IMR-90 (cell line): ENCODE data around the gene NHEJ1. TPM values are rescaled to one million over a fixed set of nuclear protein-coding genes. Genes with fewer than 3 reads are reported as not detected.

Experiments used
- ATAC-seq: fragments of 200-7000 bp; cut with Tn5 transposase; 2 replicates; pipeline ENCODE4 v1.9.1; 2020; ENCODE audit warnings: low read depth, mild to moderate bottlenecking, moderate library complexity
- BruUV-seq: library from RNA; stranded (reverse); fragments of 400-500 nt; replicated peaks from 2 replicates; lab custom pipeline; 2021; lab: Mats Ljungman, UMichigan
- CTCF ChIA-PET: fragments of 300-600 bp; formaldehyde crosslinking; extraction: SDS; loops from one replicate; lab custom pipeline; 2021; ENCODE audit warnings: antibody characterized with exemption; lab: Yijun Ruan, JAX
- POLR2A ChIA-PET: fragments of 300-600 bp; sonication (Branson Sonifier 250); formaldehyde crosslinking; loops from one replicate; lab custom pipeline; 2022; ENCODE audit warnings: antibody characterized with exemption; ENCODE audit not compliant: unreplicated experiment; lab: Charles Lee
- DNase-seq: peaks from one replicate; pipeline ENCODE4 v3.0.0; 2013
- H2AFZ ChIP-seq: replicated peaks from 2 replicates; pipeline ENCODE3; 2013; ENCODE audit warnings: low read length, mild to moderate bottlenecking; ENCODE audit not compliant: poor library complexity
- H2AK5ac ChIP-seq: 2 replicates; pipeline ENCODE4 v1.6.1; 2013; ENCODE audit warnings: low read depth, low read length, inconsistent platforms
- H2AK9ac ChIP-seq: replicated peaks from 2 replicates; pipeline ENCODE3; 2013; ENCODE audit warnings: mild to moderate bottlenecking, low read depth, low read length, moderate library complexity; ENCODE audit not compliant: poor library complexity
- H2BK120ac ChIP-seq: 2 replicates; pipeline ENCODE4 v1.6.1; 2013; ENCODE audit warnings: low read depth, low read length, inconsistent platforms
- H2BK15ac ChIP-seq: 3 replicates; pipeline ENCODE4 v1.6.1; 2013; ENCODE audit warnings: low read depth, low read length, inconsistent platforms
- H2BK20ac ChIP-seq: 2 replicates; pipeline ENCODE4 v1.6.1; 2013; ENCODE audit warnings: low read depth, mild to moderate bottlenecking, inconsistent platforms, low read length, moderate library complexity
- H2BK5ac ChIP-seq: 2 replicates; pipeline ENCODE4 v1.6.1; 2013; ENCODE audit warnings: mild to moderate bottlenecking, low read depth, low read length, inconsistent platforms; ENCODE audit not compliant: poor library complexity, severe bottlenecking
- H3K14ac ChIP-seq: replicated peaks from 2 replicates; pipeline ENCODE4 v1.6.1; 2013; ENCODE audit warnings: low read depth, low read length, inconsistent platforms
- H3K18ac ChIP-seq: 2 replicates; pipeline ENCODE4 v1.6.1; 2013; ENCODE audit warnings: low read depth, low read length, control low read depth
- H3K23ac ChIP-seq: 2 replicates; pipeline ENCODE4 v1.6.1; 2013; ENCODE audit warnings: low read depth, low read length, inconsistent platforms
- H3K27ac ChIP-seq: 2 replicates; pipeline ENCODE4 v1.5.1; 2013; ENCODE audit warnings: mild to moderate bottlenecking, control low read depth, low read length; ENCODE audit not compliant: insufficient read depth
- H3K27me3 ChIP-seq: 2 replicates; pipeline ENCODE4 v1.6.1; 2013; ENCODE audit warnings: low read length; ENCODE audit not compliant: control insufficient read depth, insufficient read depth
- H3K36me3 ChIP-seq: 2 replicates; pipeline ENCODE4 v1.6.1; 2013; ENCODE audit warnings: low read length, mixed read lengths; ENCODE audit not compliant: control insufficient read depth, insufficient read depth
- H3K4ac ChIP-seq: 2 replicates; pipeline ENCODE4 v1.6.1; 2013; ENCODE audit warnings: low read depth, low read length, inconsistent platforms
- H3K4me1 ChIP-seq: 2 replicates; pipeline ENCODE4 v1.6.1; 2013; ENCODE audit warnings: low read length, mixed read lengths; ENCODE audit not compliant: control insufficient read depth, insufficient read depth
- H3K4me2 ChIP-seq: 2 replicates; pipeline ENCODE4 v1.6.1; 2013; ENCODE audit warnings: low read depth, mild to moderate bottlenecking, control low read depth, low read length, moderate library complexity
- H3K4me3 ChIP-seq: 2 replicates; pipeline ENCODE4 v1.5.1; 2013; ENCODE audit warnings: low read depth, mild to moderate bottlenecking, control low read depth, low read length, moderate library complexity; ENCODE audit not compliant: insufficient read depth
- H3K56ac ChIP-seq: 2 replicates; pipeline ENCODE4 v1.6.1; 2013; ENCODE audit warnings: low read length, inconsistent platforms; ENCODE audit not compliant: insufficient read depth; ENCODE audit errors: extremely low read depth
- H3K79me1 ChIP-seq, 2 experiments: 2 replicates each; pipeline ENCODE4 v1.6.1; 2013; ENCODE audit warnings: low read length in 2 of 2, inconsistent platforms in 1 of 2, low read depth in 1 of 2
- H3K9ac ChIP-seq: 2 replicates; pipeline ENCODE4 v1.6.1; 2013; ENCODE audit warnings: low read depth, low read length, control low read depth
- H3K9me1 ChIP-seq: 2 replicates; pipeline ENCODE4 v1.6.1; 2013; ENCODE audit warnings: low read length, inconsistent platforms; ENCODE audit not compliant: insufficient read depth
- H3K9me3 ChIP-seq: 2 replicates; pipeline ENCODE4 v1.6.1; 2013; ENCODE audit warnings: low read length; ENCODE audit not compliant: control insufficient read depth, insufficient read depth
- H4K20me1 ChIP-seq: 2 replicates; pipeline ENCODE4 v1.6.1; 2013; ENCODE audit warnings: low read length, inconsistent platforms; ENCODE audit not compliant: insufficient read depth
- H4K5ac ChIP-seq: 2 replicates; pipeline ENCODE4 v1.6.1; 2013; ENCODE audit warnings: mild to moderate bottlenecking, low read depth, low read length, control low read depth
- H4K8ac ChIP-seq, 2 experiments: 2 replicates each; pipeline ENCODE4 v1.6.1; 2013; ENCODE audit warnings: low read depth in 2 of 2, low read length in 2 of 2, control low read depth in 1 of 2, inconsistent platforms in 1 of 2
- H4K91ac ChIP-seq: 2 replicates; pipeline ENCODE4 v1.6.1; 2013; ENCODE audit warnings: low read depth, low read length, inconsistent platforms; ENCODE audit not compliant: insufficient read depth
- BHLHE40 ChIP-seq: fragments of 150-350 bp; IDR thresholded peaks from 2 replicates; pipeline ENCODE4 v1.6.1; 2016; ENCODE audit warnings: mild to moderate bottlenecking, low read depth, low read length
- CEBPB ChIP-seq: IDR thresholded peaks from 2 replicates; pipeline ENCODE4 v1.6.1; 2012; ENCODE audit warnings: low read depth, low read length, improper control_type of control experiment
- CHD1 ChIP-seq: IDR thresholded peaks from 2 replicates; pipeline ENCODE4 v1.6.1; 2012; ENCODE audit warnings: low read depth, low read length, improper control_type of control experiment
- CTCF ChIP-seq: conservative IDR thresholded peaks from 2 replicates; pipeline ENCODE4 v1.5.1; 2012; ENCODE audit warnings: mild to moderate bottlenecking, low read depth, low read length, improper control_type of control experiment
- FOS ChIP-seq: fragments of 150-350 bp; IDR thresholded peaks from 2 replicates; pipeline ENCODE4 v1.6.1; 2016; ENCODE audit warnings: low read depth, low read length
- MAFK ChIP-seq: IDR thresholded peaks from 2 replicates; pipeline ENCODE4 v1.6.1; 2012; ENCODE audit warnings: low read depth, low read length, improper control_type of control experiment
- MAZ ChIP-seq: IDR thresholded peaks from 2 replicates; pipeline ENCODE4 v1.6.1; 2012; ENCODE audit warnings: low read depth, mild to moderate bottlenecking, low read length, improper control_type of control experiment, moderate library complexity, borderline replicate concordance
- MXI1 ChIP-seq: IDR thresholded peaks from 2 replicates; pipeline ENCODE4 v1.6.1; 2012; ENCODE audit warnings: low read depth, mild to moderate bottlenecking, low read length, moderate library complexity, borderline replicate concordance
- NFE2L2 ChIP-seq: fragments of 150-350 bp; IDR thresholded peaks from 2 replicates; pipeline ENCODE4 v1.6.1; 2016; ENCODE audit warnings: low read depth, mild to moderate bottlenecking, low read length
- POLR2A ChIP-seq: IDR thresholded peaks from 2 replicates; pipeline ENCODE4 v1.6.1; 2012; ENCODE audit warnings: mild to moderate bottlenecking, low read depth, low read length
- RAD21 ChIP-seq: IDR thresholded peaks from 2 replicates; pipeline ENCODE4 v1.6.1; 2012; ENCODE audit warnings: low read length, improper control_type of control experiment
- RCOR1 ChIP-seq: IDR thresholded peaks from 2 replicates; pipeline ENCODE4 v1.6.1; 2012; ENCODE audit warnings: mild to moderate bottlenecking, low read length, improper control_type of control experiment; ENCODE audit not compliant: insufficient replicate concordance
- RFX5 ChIP-seq: IDR thresholded peaks from 2 replicates; pipeline ENCODE4 v1.8.0; 2012; ENCODE audit warnings: low read depth, mild to moderate bottlenecking, low read length, moderate library complexity
- USF2 ChIP-seq: fragments of 150-350 bp; IDR thresholded peaks from 2 replicates; pipeline ENCODE4 v1.6.1; 2017; ENCODE audit warnings: mild to moderate bottlenecking, antibody characterized with exemption, low read length, low read depth
- WGBS, 2 experiments: methylation state at CpG; one replicate each; pipeline versions ENCODE4 v1.1.5 to v1.1.7; 2013; ENCODE audit warnings: missing lambda C conversion rate in 2 of 2; ENCODE audit not compliant: insufficient read length in 1 of 2; ENCODE audit errors: extremely low coverage in 2 of 2; 5-methylcytosine and 5-hydroxymethylcytosine counted together
- dilution Hi-C: fragments of 300-500 bp; cut with HindIII; formaldehyde crosslinking; loops from one replicate; pipeline ENCODE4 v1.14.3; 2018; ENCODE audit warnings: low sequenced_read_pairs; ENCODE audit not compliant: unreplicated experiment
- in situ Hi-C: fragments of 300-500 bp; cut with MboI; formaldehyde crosslinking; loops from 3 replicates; pipeline ENCODE4 v1.14.3; 2019; ENCODE audit warnings: low sequenced_read_pairs, inconsistent platforms, mixed read lengths
- intact Hi-C: fragments of 100-400 bp; cut with micrococcal nuclease; formaldehyde crosslinking; loops from 2 replicates; pipeline ENCODE4 v1.10.0; 2022
- polyA plus RNA-seq, 3 experiments: library from polyadenylated mRNA; depleted of rRNA; stranded (reverse); fragments of >200 nt; gene quantifications; 2 replicates each; pipeline ENCODE4 v1.2.3, GENCODE V29; 2012; ENCODE audit warnings: low replicate concordance in 1 of 3
- total RNA-seq: library from RNA; depleted of rRNA; stranded (reverse); fragments of >200 nt; gene quantifications from 2 replicates; pipeline ENCODE4 v1.2.3, GENCODE V29; 2012
- TF ChIP-seq, protein P1 (sequence below): fragments of 150-350 bp; IDR thresholded peaks from 2 replicates; pipeline ENCODE4 v1.6.1; 2016; ENCODE audit warnings: low read depth, mild to moderate bottlenecking, low read length, moderate library complexity, borderline replicate concordance

The NHEJ1 gene
- total and polyA plus RNA-seq, 2 of the 4 experiments (the other 2 are of a cell fraction) = 12.5 to 23.1 TPM

- POLR2A ChIA-PET = no interaction called here
- H3K79me1 ChIP-seq = peaks cover 22 to 28% of the 10 kb centered on the region in 2 experiments
- H3K9me1 ChIP-seq = 0 out of 2 replicates have a peak, but pooled peaks cover 2% of the 10 kb centered on the region
- DNase-seq = no peak
- peaks cover 43% of the 10 kb centered on the region for H3K36me3 ChIP-seq
- no peak overlapping the region for H2BK5ac ChIP-seq
- no peak overlapping the region for H2BK20ac ChIP-seq
- H4K20me1 ChIP-seq = peaks cover 7% of the 10 kb centered on the region; the same call in 1 of the 2 replicates
- H3K14ac ChIP-seq = no peak overlapping the region
- H3K9me3 ChIP-seq = no peaks in the 10 kb centered on the region
- H2AK9ac ChIP-seq = no peak overlapping the region
- H2BK15ac ChIP-seq = no peak overlapping the region
- no peaks in the 10 kb centered on the region for H3K4me1 ChIP-seq
- no peak overlapping the region for H3K27ac ChIP-seq
- dilution Hi-C loops (no loop called here), in situ Hi-C loops (no loop called here), intact Hi-C loops (no loop called here)
- CTCF ChIA-PET = no interaction called here
- H3K4ac ChIP-seq = no peak overlapping the region
- H3K27me3 ChIP-seq = no peaks in the 10 kb centered on the region
- TF ChIP-seq FOS (no peak), POLR2A (no peak), CTCF (no peak), USF2 (no peak), RCOR1 (no peak), NFE2L2 (no peak), MXI1 (no peak), RFX5 (no peak), CEBPB (no peak), MAZ (no peak), BHLHE40 (no peak), MAFK (no peak), CHD1 (no peak), RAD21 (no peak)
- TF ChIP-seq, protein P1, sequence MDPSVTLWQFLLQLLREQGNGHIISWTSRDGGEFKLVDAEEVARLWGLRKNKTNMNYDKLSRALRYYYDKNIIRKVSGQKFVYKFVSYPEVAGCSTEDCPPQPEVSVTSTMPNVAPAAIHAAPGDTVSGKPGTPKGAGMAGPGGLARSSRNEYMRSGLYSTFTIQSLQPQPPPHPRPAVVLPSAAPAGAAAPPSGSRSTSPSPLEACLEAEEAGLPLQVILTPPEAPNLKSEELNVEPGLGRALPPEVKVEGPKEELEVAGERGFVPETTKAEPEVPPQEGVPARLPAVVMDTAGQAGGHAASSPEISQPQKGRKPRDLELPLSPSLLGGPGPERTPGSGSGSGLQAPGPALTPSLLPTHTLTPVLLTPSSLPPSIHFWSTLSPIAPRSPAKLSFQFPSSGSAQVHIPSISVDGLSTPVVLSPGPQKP = no peak
- no peak overlapping the region for H3K4me2 ChIP-seq
- H2AFZ ChIP-seq = no peak overlapping the region
- H3K4me3 ChIP-seq = no peak overlapping the region
- WGBS, 2 experiments = no CpG with 5 or more reads among the region's 2 CpGs
- no peak overlapping the region for H3K23ac ChIP-seq
- no peak overlapping the region for H4K5ac ChIP-seq
- no peak for ATAC-seq
- H2BK120ac ChIP-seq = no peak overlapping the region
- H4K8ac ChIP-seq = no peak overlapping the region
- H2AK5ac ChIP-seq = no peak overlapping the region
- H4K91ac ChIP-seq = no peak overlapping the region
- BruUV-seq = no TSS peak
- H3K9ac ChIP-seq = no peak overlapping the region
- H3K56ac ChIP-seq = no peak overlapping the region
- H3K18ac ChIP-seq = no peak overlapping the region
These were observed 23.5 kb upstream of the NHEJ1 start for GRCh38 chr2:219184121-219184520.
